GM04503 (cell line): Measurements from ENCODE around the gene TRAPPC4.
A peak's percentile ranks its signal among the peaks of the same experiment; 100 is the strongest.

ENCODE experiments used
- DNase-seq: peaks from one replicate; pipeline ENCODE4 v3.0.0-alpha.2; 2012; ENCODE audit warnings: low read depth

TRAPPC4 gene

DNA sequence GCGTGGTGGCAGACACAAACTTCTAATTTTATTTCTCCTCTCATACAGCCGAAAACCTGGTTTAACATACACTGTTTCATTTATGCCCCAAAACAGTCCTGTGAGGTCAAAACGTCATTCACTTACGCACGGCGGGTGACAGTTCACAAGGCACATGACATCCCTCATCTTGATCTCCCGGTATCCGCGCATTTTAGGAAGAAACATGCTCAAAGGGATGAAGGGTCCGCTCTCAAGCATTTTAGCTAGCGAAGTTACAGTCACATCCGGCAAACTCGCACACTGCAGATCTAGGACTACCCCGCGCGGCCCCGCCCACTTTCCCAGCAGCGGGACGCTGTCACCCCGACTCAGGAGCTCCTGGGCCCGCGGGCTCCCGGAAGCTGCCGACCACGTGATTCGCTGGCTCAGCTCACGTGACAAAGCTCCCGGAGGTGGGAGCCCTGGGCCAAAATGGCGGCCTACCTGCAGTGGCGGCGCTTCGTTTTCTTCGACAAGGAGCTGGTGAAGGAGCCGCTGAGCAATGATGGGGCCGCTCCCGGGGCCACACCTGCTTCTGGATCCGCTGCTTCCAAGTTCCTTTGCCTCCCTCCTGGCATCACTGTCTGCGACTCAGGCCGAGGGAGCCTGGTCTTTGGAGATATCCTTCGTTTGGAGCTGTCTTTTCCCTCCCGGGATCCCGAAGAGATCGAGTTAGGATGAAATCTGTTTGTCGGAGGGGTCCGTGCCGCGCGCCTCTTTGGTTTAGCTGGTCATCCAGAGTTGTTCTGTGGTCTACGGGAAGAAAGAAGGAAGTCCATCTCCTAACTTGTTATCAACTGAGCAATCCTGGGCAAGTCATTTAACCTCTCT, 49.0 kb downstream of the TRAPPC4 start, which contains the start of gene VPS11:
VPS11 (plus strand) TSS at position 448 of the 852 bp plus-strand sequence; CDS start at position 454, 6 bp downstream.
- peak; percentile 73 for DNase-seq
